ENCODE data around the gene IL7R.
"Not testable (repeated sequence)": the region's sequence is repeated elsewhere in the genome, so short reads cannot be mapped to it uniquely, and the experiment has no call there.

Gene IL7R

GRCh38 chr5:35878079-35878478, 21.4 kb downstream of the IL7R start:
- no peak for DNase-seq

GRCh38 chr5:35879096-35879495, 22.4 kb downstream of the IL7R start:
- DNase-seq: no peak

- no peak for DNase-seq
Observed at GRCh38 chr5:35879649-35880048, 23.0 kb downstream of the IL7R start.

GRCh38 chr5:35880156-35880555, 23.5 kb downstream of the IL7R start:
- no peak for DNase-seq

GRCh38 chr5:35881758-35882157, 25.1 kb downstream of the IL7R start:
- DNase-seq: no peak

DNA sequence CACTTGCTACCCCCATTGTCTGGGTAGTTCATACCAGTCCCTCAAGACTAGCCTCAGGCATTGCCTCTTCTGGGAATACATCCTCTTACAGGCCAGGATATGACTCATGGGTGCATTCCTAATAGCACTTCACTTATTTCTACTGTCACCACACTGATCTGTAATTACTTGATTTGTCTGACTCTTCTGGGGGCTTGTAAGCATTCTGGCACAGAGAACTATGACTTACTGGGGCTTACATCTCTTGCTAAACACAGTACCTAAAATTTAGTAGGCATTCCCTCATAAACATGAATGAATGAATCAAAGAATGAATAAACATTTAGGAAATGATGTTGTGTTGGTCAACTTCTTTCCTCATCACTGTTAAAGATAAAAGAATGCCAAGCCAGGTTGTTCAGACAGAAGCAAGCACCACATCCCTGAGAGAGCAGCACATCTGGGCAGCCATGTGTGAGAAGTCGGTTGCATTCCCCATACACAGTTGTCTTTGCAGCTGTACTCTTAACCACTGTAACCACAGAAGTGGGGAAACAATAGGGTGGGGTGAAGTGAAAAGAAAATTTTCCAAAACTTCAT, 27.6 kb downstream of the IL7R start:
- no peak for DNase-seq

DNA sequence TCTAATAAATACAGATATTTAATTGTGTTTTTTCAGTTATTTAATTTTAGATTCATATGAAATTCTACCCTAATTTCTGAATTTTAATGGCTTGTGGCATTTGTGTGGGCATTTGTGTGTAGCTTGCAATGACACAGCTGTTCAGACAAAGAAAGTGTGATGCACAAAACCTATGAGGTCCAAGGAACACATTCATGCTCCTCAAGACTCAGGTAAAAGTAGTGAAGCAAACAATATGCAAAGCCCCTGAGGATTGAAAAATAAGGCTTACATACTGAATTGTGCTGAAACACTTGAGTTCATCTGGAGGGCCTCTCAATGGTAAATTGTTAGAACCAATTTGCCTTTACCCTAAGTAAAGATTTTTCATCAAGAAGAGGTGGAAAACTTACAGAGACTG, 28.1 kb downstream of the IL7R start:
- no peak for DNase-seq

DNA sequence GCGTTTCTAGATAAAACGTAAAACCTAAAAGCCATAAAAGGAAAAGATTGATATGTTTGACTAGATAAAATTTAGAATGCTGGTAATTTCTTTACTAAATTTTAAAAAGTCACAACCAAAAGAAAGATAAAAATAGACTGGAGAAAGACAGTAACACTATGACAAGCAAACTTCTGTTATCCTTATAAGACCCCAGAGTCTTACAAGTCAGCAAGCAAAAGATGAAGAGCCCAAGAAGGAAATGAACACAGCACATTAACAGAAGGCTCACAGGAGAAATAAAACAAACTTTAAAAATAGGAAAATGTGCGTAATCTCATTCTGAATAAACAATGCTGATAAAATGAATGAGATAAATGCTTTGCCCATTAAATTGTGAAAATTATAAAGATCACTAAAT, 29.7 kb downstream of the IL7R start:
- DNase-seq: no peak

DNA sequence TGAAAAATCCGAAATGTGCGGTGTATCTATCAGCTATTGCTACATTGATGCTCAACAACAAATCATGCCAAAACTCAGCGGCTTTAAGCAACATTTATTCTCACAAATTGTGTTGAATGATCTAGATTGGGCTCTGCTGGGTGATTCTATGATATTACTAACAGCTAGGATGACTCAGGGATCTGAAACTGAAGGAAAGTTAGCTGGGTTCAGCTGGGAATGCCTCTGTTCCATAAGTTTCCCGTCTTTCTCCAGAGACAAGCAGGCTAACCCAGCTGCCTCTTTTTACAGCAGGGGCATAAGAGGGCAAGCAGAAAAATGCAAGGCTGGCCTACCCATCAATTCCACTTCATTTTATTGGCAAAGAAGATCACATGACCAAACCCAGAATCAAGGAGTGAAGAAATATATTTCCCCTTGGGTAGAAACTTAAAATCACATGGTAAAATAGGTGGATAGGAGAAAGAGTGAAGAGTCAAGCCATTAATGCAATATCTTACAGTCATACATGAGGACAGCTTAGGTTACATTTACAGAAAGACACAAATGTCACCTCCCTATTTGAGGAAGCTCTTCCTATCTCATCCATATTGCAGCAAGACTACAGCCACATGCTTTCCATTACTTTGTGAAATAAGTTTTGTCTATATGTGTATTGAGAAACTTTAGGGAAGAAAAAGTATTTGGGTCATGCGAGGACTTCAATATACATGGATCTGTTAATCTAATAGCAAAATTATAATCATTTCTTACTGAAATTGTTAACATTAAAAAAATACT, 30.8 kb downstream of the IL7R start:
- DNase-seq: no peak

DNA sequence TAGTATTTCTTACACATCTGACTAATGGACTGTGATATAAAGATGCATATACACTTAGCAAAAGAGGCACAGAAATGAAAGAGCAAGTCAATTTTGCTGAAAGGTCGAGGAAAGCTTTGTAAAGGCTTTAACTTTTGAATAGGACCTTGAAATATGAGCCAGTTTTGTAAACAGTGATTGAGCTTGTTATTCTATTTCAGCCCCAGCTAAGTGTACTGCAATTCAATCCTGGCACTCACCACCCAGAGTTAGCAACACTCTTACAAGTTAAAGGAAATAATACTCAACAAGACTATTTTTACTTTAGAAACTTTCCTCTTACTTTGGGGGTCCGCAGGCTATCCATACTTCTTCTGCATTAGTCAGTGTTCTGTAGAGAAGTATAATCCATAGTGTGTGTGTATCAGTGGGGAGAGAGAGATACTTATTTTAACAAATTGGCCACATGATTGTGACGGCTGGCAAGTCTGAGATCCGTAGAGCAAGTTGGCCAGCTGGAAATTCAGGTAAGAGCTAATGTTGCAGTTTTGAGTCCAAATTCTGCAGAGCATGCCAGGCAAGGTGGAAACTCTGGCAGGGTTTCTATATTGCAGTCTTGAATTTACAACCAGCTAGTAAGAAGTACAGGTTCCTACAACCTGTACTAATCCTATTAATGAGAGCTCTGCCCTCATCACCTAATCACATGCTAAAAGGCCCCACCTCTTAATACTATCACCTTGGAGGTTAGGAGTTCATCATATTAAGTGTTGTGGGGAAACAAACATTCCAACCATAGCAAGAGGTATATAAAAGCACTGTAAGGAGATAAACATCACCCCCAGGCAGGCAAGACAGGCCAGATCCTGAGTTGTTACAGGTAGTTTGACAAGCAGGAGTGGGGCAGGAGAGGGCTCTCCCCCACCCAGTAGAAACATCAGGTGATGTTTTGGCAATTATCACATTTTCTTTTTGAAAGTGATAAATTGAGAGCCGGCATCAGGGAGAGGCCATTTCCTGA, 33.6 kb downstream of the IL7R start:
- no peak for DNase-seq

- DNase-seq: not testable (repeated sequence)
Observed at GRCh38 chr5:35892799-35893198, 36.1 kb downstream of the IL7R start.

DNA sequence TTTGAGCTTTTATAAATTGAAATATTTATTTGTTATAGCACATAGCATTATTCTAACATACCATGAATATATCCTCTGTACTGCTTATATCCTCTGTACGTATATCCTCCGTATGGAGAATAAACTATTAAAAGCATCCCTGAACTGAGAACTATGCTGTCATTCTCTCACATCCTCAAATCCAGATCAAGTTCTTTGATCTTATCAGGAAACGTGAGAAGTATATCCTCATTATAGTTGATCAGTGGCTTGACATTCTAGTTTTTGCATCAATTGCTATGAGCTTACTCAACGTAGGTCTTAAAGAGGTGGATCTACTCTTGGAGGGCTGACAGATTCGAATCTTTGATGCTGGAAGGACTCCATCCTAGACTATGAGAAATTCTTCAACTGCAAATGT, 37.4 kb downstream of the IL7R start:
- no peak for DNase-seq

DNA sequence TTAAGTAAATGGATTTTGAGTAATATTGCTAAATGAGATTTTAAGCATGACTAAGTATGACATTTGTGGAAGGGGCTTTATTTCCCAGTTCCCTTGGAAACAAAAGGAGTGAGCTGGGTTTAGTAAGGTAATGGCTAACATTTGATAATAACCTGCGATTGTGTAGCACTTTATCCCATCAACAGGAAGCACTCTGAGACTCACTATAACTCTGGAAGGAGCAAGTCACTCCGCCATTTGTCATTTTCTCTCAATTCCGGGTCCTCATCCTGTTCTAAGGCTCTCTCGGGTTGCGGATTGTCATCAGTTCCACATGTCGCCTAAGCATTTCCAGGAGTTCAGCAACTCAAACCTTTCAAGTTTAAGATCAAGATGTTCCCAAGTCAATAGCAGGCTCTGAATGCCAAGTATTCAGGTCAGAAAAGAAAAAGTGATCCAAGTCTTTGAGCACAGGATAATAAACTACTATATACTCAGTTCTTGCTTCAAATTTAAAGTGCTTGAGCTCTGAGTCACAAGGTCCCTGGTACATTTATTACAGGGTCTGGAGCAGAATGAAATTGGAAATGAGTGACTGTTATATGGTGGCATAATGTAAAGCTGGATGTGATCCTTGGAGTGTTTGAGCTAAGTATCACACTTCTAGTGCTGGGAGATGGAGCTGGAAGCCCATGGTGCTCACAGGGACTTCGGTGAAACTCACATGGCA, 42.4 kb downstream of the IL7R start:
- DNase-seq: no peak

- DNase-seq: no peak
Observed at GRCh38 chr5:35899800-35900199, 43.1 kb downstream of the IL7R start.

- no peak for DNase-seq
Observed at GRCh38 chr5:35900972-35901695, 44.4 kb downstream of the IL7R start.

- no peak for DNase-seq
Observed at GRCh38 chr5:35902046-35902672, 45.5 kb downstream of the IL7R start.

DNA sequence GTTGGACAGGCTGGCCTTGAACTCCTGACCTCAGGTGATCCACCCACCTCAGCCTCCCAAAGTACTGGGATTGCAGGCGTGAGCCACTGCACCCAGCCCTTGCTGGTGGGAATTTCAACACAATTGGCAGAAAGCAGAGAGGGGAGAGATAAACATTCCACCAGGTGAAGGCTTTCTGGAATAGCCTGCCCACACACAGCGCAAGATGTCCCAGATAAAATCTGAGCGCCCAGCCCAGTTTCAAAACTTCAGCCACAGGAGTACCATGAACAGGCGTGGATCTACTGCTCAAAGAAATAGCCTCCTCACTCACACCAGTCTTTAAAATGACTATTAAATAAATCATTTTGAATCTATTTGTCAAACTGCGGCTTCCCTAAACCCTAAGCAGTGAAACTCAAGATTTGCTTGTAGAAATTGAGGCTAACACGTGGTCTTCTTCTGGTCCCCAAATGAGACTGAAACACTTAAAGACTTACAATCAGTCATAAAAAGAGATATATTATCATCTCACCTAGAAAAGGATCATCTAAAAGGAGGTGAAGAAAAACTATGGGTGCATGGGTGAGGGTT, 47.0 kb downstream of the IL7R start:
- peak in 1 of 2 experiments; percentile 61 for DNase-seq

GRCh38 chr5:35904443-35905132, 47.9 kb downstream of the IL7R start:
- DNase-seq: peak in 1 of 2 experiments; percentile 54

GRCh38 chr5:35908228-35908627, 51.5 kb downstream of the IL7R start:
- DNase-seq: no peak

GRCh38 chr5:35908814-35909213, 52.1 kb downstream of the IL7R start:
- DNase-seq: no peak

DNA sequence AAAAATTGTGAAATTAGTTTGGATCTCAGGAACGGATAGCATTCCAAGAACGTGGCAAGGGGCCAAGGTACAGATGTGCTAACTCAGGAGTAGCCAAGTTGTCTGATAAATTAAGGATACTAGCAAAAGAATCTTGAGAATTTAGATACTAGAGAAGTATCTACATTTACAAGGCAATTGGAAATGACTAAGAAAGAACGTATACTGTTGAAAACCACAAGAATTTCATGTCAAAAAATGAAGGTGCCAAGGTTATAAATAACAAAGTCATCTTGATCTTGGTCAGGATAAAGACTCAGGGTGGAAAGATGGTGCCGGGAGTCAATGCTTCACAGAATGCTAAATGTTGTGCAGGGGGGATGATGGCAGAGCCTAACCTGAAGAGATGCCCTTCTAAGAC, 62.5 kb downstream of the IL7R start:
- no peak for DNase-seq

Measured in activated T-cell treated with anti-CD3 and anti-CD28 coated beads, Interleukin-2, amount 50 U/mL, for 48 hours (primary cell).